IMR-90 (cell line): ENCODE results near the gene SNCG. TPM values are rescaled to one million over a fixed set of nuclear protein-coding genes. Genes with fewer than 3 reads are reported as not detected.

Source experiments
- ATAC-seq: fragments of 200-7000 bp; cut with Tn5 transposase; 2 replicates; pipeline ENCODE4 v1.9.1; 2020; ENCODE audit warnings: low read depth, mild to moderate bottlenecking, moderate library complexity
- BruUV-seq: library from RNA; stranded (reverse); fragments of 400-500 nt; replicated peaks from 2 replicates; lab custom pipeline; 2021; lab: Mats Ljungman, UMichigan
- CTCF ChIA-PET: fragments of 300-600 bp; formaldehyde crosslinking; extraction: SDS; loops from one replicate; lab custom pipeline; 2021; ENCODE audit warnings: antibody characterized with exemption; lab: Yijun Ruan, JAX
- POLR2A ChIA-PET: fragments of 300-600 bp; sonication (Branson Sonifier 250); formaldehyde crosslinking; loops from one replicate; lab custom pipeline; 2022; ENCODE audit warnings: antibody characterized with exemption; ENCODE audit not compliant: unreplicated experiment; lab: Charles Lee
- DNase-seq: peaks from one replicate; pipeline ENCODE4 v3.0.0; 2013
- H2AFZ ChIP-seq: replicated peaks from 2 replicates; pipeline ENCODE3; 2013; ENCODE audit warnings: low read length, mild to moderate bottlenecking; ENCODE audit not compliant: poor library complexity
- H2AK5ac ChIP-seq: 2 replicates; pipeline ENCODE4 v1.6.1; 2013; ENCODE audit warnings: low read depth, low read length, inconsistent platforms
- H2AK9ac ChIP-seq: replicated peaks from 2 replicates; pipeline ENCODE3; 2013; ENCODE audit warnings: mild to moderate bottlenecking, low read depth, low read length, moderate library complexity; ENCODE audit not compliant: poor library complexity
- H2BK120ac ChIP-seq: 2 replicates; pipeline ENCODE4 v1.6.1; 2013; ENCODE audit warnings: low read depth, low read length, inconsistent platforms
- H2BK15ac ChIP-seq: 3 replicates; pipeline ENCODE4 v1.6.1; 2013; ENCODE audit warnings: low read depth, low read length, inconsistent platforms
- H2BK20ac ChIP-seq: 2 replicates; pipeline ENCODE4 v1.6.1; 2013; ENCODE audit warnings: low read depth, mild to moderate bottlenecking, inconsistent platforms, low read length, moderate library complexity
- H2BK5ac ChIP-seq: 2 replicates; pipeline ENCODE4 v1.6.1; 2013; ENCODE audit warnings: mild to moderate bottlenecking, low read depth, low read length, inconsistent platforms; ENCODE audit not compliant: poor library complexity, severe bottlenecking
- H3K14ac ChIP-seq: replicated peaks from 2 replicates; pipeline ENCODE4 v1.6.1; 2013; ENCODE audit warnings: low read depth, low read length, inconsistent platforms
- H3K18ac ChIP-seq: 2 replicates; pipeline ENCODE4 v1.6.1; 2013; ENCODE audit warnings: low read depth, low read length, control low read depth
- H3K23ac ChIP-seq: 2 replicates; pipeline ENCODE4 v1.6.1; 2013; ENCODE audit warnings: low read depth, low read length, inconsistent platforms
- H3K27ac ChIP-seq: 2 replicates; pipeline ENCODE4 v1.5.1; 2013; ENCODE audit warnings: mild to moderate bottlenecking, control low read depth, low read length; ENCODE audit not compliant: insufficient read depth
- H3K27me3 ChIP-seq: 2 replicates; pipeline ENCODE4 v1.6.1; 2013; ENCODE audit warnings: low read length; ENCODE audit not compliant: control insufficient read depth, insufficient read depth
- H3K36me3 ChIP-seq: 2 replicates; pipeline ENCODE4 v1.6.1; 2013; ENCODE audit warnings: low read length, mixed read lengths; ENCODE audit not compliant: control insufficient read depth, insufficient read depth
- H3K4ac ChIP-seq: 2 replicates; pipeline ENCODE4 v1.6.1; 2013; ENCODE audit warnings: low read depth, low read length, inconsistent platforms
- H3K4me1 ChIP-seq: 2 replicates; pipeline ENCODE4 v1.6.1; 2013; ENCODE audit warnings: low read length, mixed read lengths; ENCODE audit not compliant: control insufficient read depth, insufficient read depth
- H3K4me2 ChIP-seq: 2 replicates; pipeline ENCODE4 v1.6.1; 2013; ENCODE audit warnings: low read depth, mild to moderate bottlenecking, control low read depth, low read length, moderate library complexity
- H3K4me3 ChIP-seq: 2 replicates; pipeline ENCODE4 v1.5.1; 2013; ENCODE audit warnings: low read depth, mild to moderate bottlenecking, control low read depth, low read length, moderate library complexity; ENCODE audit not compliant: insufficient read depth
- H3K56ac ChIP-seq: 2 replicates; pipeline ENCODE4 v1.6.1; 2013; ENCODE audit warnings: low read length, inconsistent platforms; ENCODE audit not compliant: insufficient read depth; ENCODE audit errors: extremely low read depth
- H3K79me1 ChIP-seq, 2 experiments: 2 replicates each; pipeline ENCODE4 v1.6.1; 2013; ENCODE audit warnings: low read length in 2 of 2, inconsistent platforms in 1 of 2, low read depth in 1 of 2
- H3K9ac ChIP-seq: 2 replicates; pipeline ENCODE4 v1.6.1; 2013; ENCODE audit warnings: low read depth, low read length, control low read depth
- H3K9me1 ChIP-seq: 2 replicates; pipeline ENCODE4 v1.6.1; 2013; ENCODE audit warnings: low read length, inconsistent platforms; ENCODE audit not compliant: insufficient read depth
- H3K9me3 ChIP-seq: 2 replicates; pipeline ENCODE4 v1.6.1; 2013; ENCODE audit warnings: low read length; ENCODE audit not compliant: control insufficient read depth, insufficient read depth
- H4K20me1 ChIP-seq: 2 replicates; pipeline ENCODE4 v1.6.1; 2013; ENCODE audit warnings: low read length, inconsistent platforms; ENCODE audit not compliant: insufficient read depth
- H4K5ac ChIP-seq: 2 replicates; pipeline ENCODE4 v1.6.1; 2013; ENCODE audit warnings: mild to moderate bottlenecking, low read depth, low read length, control low read depth
- H4K8ac ChIP-seq, 2 experiments: 2 replicates each; pipeline ENCODE4 v1.6.1; 2013; ENCODE audit warnings: low read depth in 2 of 2, low read length in 2 of 2, control low read depth in 1 of 2, inconsistent platforms in 1 of 2
- H4K91ac ChIP-seq: 2 replicates; pipeline ENCODE4 v1.6.1; 2013; ENCODE audit warnings: low read depth, low read length, inconsistent platforms; ENCODE audit not compliant: insufficient read depth
- CEBPB ChIP-seq: IDR thresholded peaks from 2 replicates; pipeline ENCODE4 v1.6.1; 2012; ENCODE audit warnings: low read depth, low read length, improper control_type of control experiment
- POLR2A ChIP-seq: IDR thresholded peaks from 2 replicates; pipeline ENCODE4 v1.6.1; 2012; ENCODE audit warnings: mild to moderate bottlenecking, low read depth, low read length
- RCOR1 ChIP-seq: IDR thresholded peaks from 2 replicates; pipeline ENCODE4 v1.6.1; 2012; ENCODE audit warnings: mild to moderate bottlenecking, low read length, improper control_type of control experiment; ENCODE audit not compliant: insufficient replicate concordance
- USF2 ChIP-seq: fragments of 150-350 bp; IDR thresholded peaks from 2 replicates; pipeline ENCODE4 v1.6.1; 2017; ENCODE audit warnings: mild to moderate bottlenecking, antibody characterized with exemption, low read length, low read depth
- WGBS, 2 experiments: methylation state at CpG; one replicate each; pipeline versions ENCODE4 v1.1.5 to v1.1.7; 2013; ENCODE audit warnings: missing lambda C conversion rate in 2 of 2; ENCODE audit not compliant: insufficient read length in 1 of 2; ENCODE audit errors: extremely low coverage in 2 of 2; 5-methylcytosine and 5-hydroxymethylcytosine counted together
- dilution Hi-C: fragments of 300-500 bp; cut with HindIII; formaldehyde crosslinking; loops from one replicate; pipeline ENCODE4 v1.14.3; 2018; ENCODE audit warnings: low sequenced_read_pairs; ENCODE audit not compliant: unreplicated experiment
- in situ Hi-C: fragments of 300-500 bp; cut with MboI; formaldehyde crosslinking; loops from 3 replicates; pipeline ENCODE4 v1.14.3; 2019; ENCODE audit warnings: low sequenced_read_pairs, inconsistent platforms, mixed read lengths
- intact Hi-C: fragments of 100-400 bp; cut with micrococcal nuclease; formaldehyde crosslinking; loops from 2 replicates; pipeline ENCODE4 v1.10.0; 2022
- polyA plus RNA-seq, 3 experiments: library from polyadenylated mRNA; depleted of rRNA; stranded (reverse); fragments of >200 nt; gene quantifications; 2 replicates each; pipeline ENCODE4 v1.2.3, GENCODE V29; 2012; ENCODE audit warnings: low replicate concordance in 1 of 3
- total RNA-seq: library from RNA; depleted of rRNA; stranded (reverse); fragments of >200 nt; gene quantifications from 2 replicates; pipeline ENCODE4 v1.2.3, GENCODE V29; 2012
- TF ChIP-seq, protein P1 (sequence below): fragments of 150-350 bp; IDR thresholded peaks from 2 replicates; pipeline ENCODE4 v1.6.1; 2016; ENCODE audit warnings: low read depth, mild to moderate bottlenecking, low read length, moderate library complexity, borderline replicate concordance

The SNCG gene
- total and polyA plus RNA-seq, 2 of the 4 experiments (the other 2 are of a cell fraction), result 10.6 to 19.0 TPM

- TF ChIP-seq USF2, result no peak
Measured at GRCh38 chr10:86972613-86973380, 14.4 kb downstream of the SNCG start (continued).

GRCh38 chr10:86974484-86974883 is 16.1 kb downstream of the SNCG start:
- TF ChIP-seq, protein P1, sequence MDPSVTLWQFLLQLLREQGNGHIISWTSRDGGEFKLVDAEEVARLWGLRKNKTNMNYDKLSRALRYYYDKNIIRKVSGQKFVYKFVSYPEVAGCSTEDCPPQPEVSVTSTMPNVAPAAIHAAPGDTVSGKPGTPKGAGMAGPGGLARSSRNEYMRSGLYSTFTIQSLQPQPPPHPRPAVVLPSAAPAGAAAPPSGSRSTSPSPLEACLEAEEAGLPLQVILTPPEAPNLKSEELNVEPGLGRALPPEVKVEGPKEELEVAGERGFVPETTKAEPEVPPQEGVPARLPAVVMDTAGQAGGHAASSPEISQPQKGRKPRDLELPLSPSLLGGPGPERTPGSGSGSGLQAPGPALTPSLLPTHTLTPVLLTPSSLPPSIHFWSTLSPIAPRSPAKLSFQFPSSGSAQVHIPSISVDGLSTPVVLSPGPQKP, result no peak
- TF ChIP-seq POLR2A (no peak), RCOR1 (no peak), CEBPB (no peak)
- ATAC-seq (no peak), DNase-seq (no peak)
- Histone ChIP-seq H3K23ac (no peak overlapping the region), H3K27ac (no peak overlapping the region), H3K18ac (no peak overlapping the region), H2BK120ac (no peak overlapping the region), H2BK15ac (no peak overlapping the region), H3K4me1 (peaks cover 21% of the 10 kb centered on the region), H3K79me1 (peaks cover 0 to 14% of the 10 kb centered on the region in 2 experiments; a peak in 3 of 4 replicates), H3K36me3 (no peaks in the 10 kb centered on the region), H3K4ac (no peak overlapping the region; the same call in 1 of the 2 replicates), H3K4me3 (no peak overlapping the region), H3K14ac (no peak overlapping the region), H3K9ac (no peak overlapping the region), H2AK5ac (no peak overlapping the region), H3K56ac (no peak overlapping the region), H4K8ac (no peak overlapping the region), H4K20me1 (no peaks in the 10 kb centered on the region; the same call in 1 of the 2 replicates), H3K4me2 (no peak overlapping the region), H2BK5ac (no peak overlapping the region), H4K91ac (no peak overlapping the region), H3K9me1 (peaks cover 7% of the 10 kb centered on the region; the same call in 1 of the 2 replicates), H2AFZ (no peak overlapping the region), H3K9me3 (no peaks in the 10 kb centered on the region), H3K27me3 (no peaks in the 10 kb centered on the region), H2BK20ac (no peak overlapping the region), H2AK9ac (no peak overlapping the region), H4K5ac (no peak overlapping the region)
- dilution Hi-C loops, result no loop called here
- in situ Hi-C loops, result no loop called here
- 72% methylated on average over 3 of the region's 7 CpGs; no CpG with 5 or more reads in 1 of the 2 experiments for WGBS, 2 experiments
- intact Hi-C loops, result no loop called here
- POLR2A ChIA-PET, result no interaction called here
- CTCF ChIA-PET, result interaction anchor here (0.6 kb wide), 1 partner anchor 51 kb away, joined by 3 read pairs; no protein-coding TSS in a partner anchor
- no TSS peak for BruUV-seq
